GM12878 (cell line): ENCODE data around the gene PCDHGA10.

Experiments
- ELK1 ChIP-seq: IDR thresholded peaks from 2 replicates; pipeline ENCODE4 v1.6.1; 2012; ENCODE audit warnings: low read depth, low read length, improper control_type of control experiment
- POLR2A ChIP-seq: IDR thresholded peaks from 2 replicates; pipeline ENCODE4 v1.6.1; 2011; ENCODE audit warnings: low read depth, mild to moderate bottlenecking, low read length
- RELA ChIP-seq: fragments of 450-650 bp; IDR thresholded peaks from 2 replicates; pipeline ENCODE4 v1.8.0; 2014; ENCODE audit warnings: borderline replicate concordance; ENCODE audit not compliant: partially characterized antibody
- SRF ChIP-seq, 2 experiments: IDR thresholded peaks; 2 replicates each; pipeline ENCODE4 v1.6.1; 2011; ENCODE audit warnings: low read depth in 2 of 2, low read length in 2 of 2, mild to moderate bottlenecking in 1 of 2, moderate library complexity in 1 of 2
- ZBTB40 ChIP-seq: fragments of 450-650 bp; IDR thresholded peaks from 2 replicates; pipeline ENCODE4 v1.6.1; 2016; ENCODE audit warnings: mild to moderate bottlenecking, moderate library complexity, borderline replicate concordance
- ZNF274 ChIP-seq: IDR thresholded peaks from one replicate; pipeline ENCODE4 v1.8.0; 2011; ENCODE audit not compliant: insufficient read length, insufficient read depth

- TF ChIP-seq POLR2A (no peak), ZBTB40 (no peak), ZNF274 (no peak), SRF (IDR thresholded peaks at IDR 0.05; ENCODE audit: low read depth in 2 of 2, low read length in 2 of 2) (no peak), RELA (no peak), ELK1 (no peak)
These were observed 14.2 kb upstream of the PCDHGA10 start for GRCh38 chr5:141398608-141399007.
